HFF-Myc (cell line): ENCODE data around the gene NPLOC4.
A peak's percentile ranks its signal among the peaks of the same experiment; 100 is the strongest.

Experiments used
- DNase-seq: peaks from one replicate; pipeline ENCODE4 v3.0.0-alpha.2; 2011; ENCODE audit warnings: low read depth; ENCODE audit errors: extremely low read depth
- H3K4me3 ChIP-seq: replicated peaks from 2 replicates; pipeline ENCODE4 v1.5.1; 2011; ENCODE audit warnings: low read depth, mild to moderate bottlenecking, control low read depth, low read length
- CTCF ChIP-seq: IDR thresholded peaks from 2 replicates; pipeline ENCODE4 v1.5.1; 2012; ENCODE audit warnings: mild to moderate bottlenecking, low read depth, low read length, control low read depth; ENCODE audit errors: missing control alignments

Gene NPLOC4

GRCh38 chr17:81569986-81570514, 66.9 kb downstream of the NPLOC4 start:
- no peak overlapping the region for H3K4me3 ChIP-seq
- no peak for DNase-seq
- TF ChIP-seq CTCF = no peak

- no peak overlapping the region for H3K4me3 ChIP-seq
- no peak for DNase-seq
- no peak for TF ChIP-seq CTCF
Observed at GRCh38 chr17:81568416-81568815, 68.5 kb downstream of the NPLOC4 start.

GRCh38 chr17:81567191-81567590, 69.7 kb downstream of the NPLOC4 start:
- no peak for TF ChIP-seq CTCF
- DNase-seq = no peak
- H3K4me3 ChIP-seq = peak overlapping the region; percentile 20

- no peak for TF ChIP-seq CTCF
- DNase-seq = peak; percentile 84
- H3K4me3 ChIP-seq = peak overlapping the region; percentile 8; the same call in 1 of the 2 replicates
Observed at GRCh38 chr17:81566461-81567126, 70.3 kb downstream of the NPLOC4 start.

- H3K4me3 ChIP-seq = no peak overlapping the region
- DNase-seq = no peak
- TF ChIP-seq CTCF = no peak
Observed at GRCh38 chr17:81565231-81565630, 71.7 kb downstream of the NPLOC4 start.

GRCh38 chr17:81564778-81565177, 72.1 kb downstream of the NPLOC4 start:
- DNase-seq = no peak
- H3K4me3 ChIP-seq = no peak overlapping the region
- TF ChIP-seq CTCF = no peak
